HFFc6 (cell line): ENCODE results near the gene PSD2. TPM values are rescaled to one million over a fixed set of nuclear protein-coding genes. Genes with fewer than 3 reads are reported as not detected.

ENCODE experiments used
- DNase-seq: peaks from one replicate; pipeline ENCODE4 v3.0.0-alpha.2; 2018
- H3K27ac Mint-ChIP-seq: 2 replicates; pipeline ENCODE4 v1.8.0; 2020; ENCODE audit warnings: mild to moderate bottlenecking, mixed read lengths
- H3K27me3 Mint-ChIP-seq: 2 replicates; pipeline ENCODE4 v1.8.0; 2021; ENCODE audit warnings: mild to moderate bottlenecking, moderate library complexity, mixed read lengths; ENCODE audit not compliant: insufficient read depth
- H3K36me3 Mint-ChIP-seq: 2 replicates; pipeline ENCODE4 v1.8.0; 2021; ENCODE audit warnings: low read depth, mixed read lengths
- H3K4me1 Mint-ChIP-seq: 2 replicates; pipeline ENCODE4 v1.8.0; 2020; ENCODE audit warnings: low read depth, mixed read lengths
- H3K4me3 Mint-ChIP-seq: 2 replicates; pipeline ENCODE4 v1.8.0; 2020; ENCODE audit warnings: mild to moderate bottlenecking, moderate library complexity, mixed read lengths
- H3K9me3 Mint-ChIP-seq: 2 replicates; pipeline ENCODE4 v1.8.0; 2020; ENCODE audit warnings: mild to moderate bottlenecking, mixed read lengths
- CTCF ChIP-seq: fragments of 200-600 bp; sonication (generic); IDR thresholded peaks from 2 replicates; pipeline ENCODE4 v1.5.0; 2021; ENCODE audit warnings: antibody characterized with exemption, mild to moderate bottlenecking
- total RNA-seq, 6 experiments: library from RNA; stranded (reverse); fragmentation: NEBNext Ultra II Directional; extraction: Animal tissue kit (Norgen Biotek cat#: 25700); gene quantifications; 2 replicates in 1 of 6; 3 replicates in 5 of 6; pipeline ENCODE4 v1.2.3, GENCODE V29; 2021

PSD2 gene
- total RNA-seq, 6 experiments from 2014 or later, result 0.02 to 0.14 (median 0.07) TPM; not detected in 1

DNA sequence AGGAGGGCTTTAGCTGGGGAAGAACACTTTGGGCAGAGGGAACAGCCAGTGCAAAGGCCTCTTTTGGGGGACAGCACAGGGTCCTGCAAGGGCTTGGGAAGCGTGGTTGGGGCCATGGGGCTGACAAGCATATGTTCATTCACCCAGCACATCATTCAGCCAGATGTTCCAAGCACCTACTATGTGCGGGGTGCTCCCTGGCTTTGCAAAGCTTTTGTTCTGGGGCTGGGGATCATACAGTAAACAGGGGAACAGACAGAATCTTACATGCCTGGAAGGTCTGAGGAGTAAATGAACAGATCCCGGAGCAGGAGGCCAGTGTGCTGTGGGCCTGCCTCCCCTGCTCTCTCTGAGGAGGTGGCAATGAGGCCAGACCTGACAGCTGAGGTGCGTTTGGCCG is 16.7 kb downstream of the PSD2 start:
- Mint-ChIP-seq H3K4me1 (no peaks in the 10 kb centered on the region), H3K27ac (no peak overlapping the region), H3K9me3 (no peaks in the 10 kb centered on the region), H3K36me3 (no peaks in the 10 kb centered on the region), H3K4me3 (no peak overlapping the region), H3K27me3 (peaks cover 54% of the 10 kb centered on the region)
- TF ChIP-seq CTCF, result no peak
- DNase-seq, result no peak

GRCh38 chr5:139812836-139813805 is 17.5 kb downstream of the PSD2 start:
- Mint-ChIP-seq H3K27me3 (peaks cover 58% of the 10 kb centered on the region), H3K36me3 (no peaks in the 10 kb centered on the region), H3K4me1 (no peaks in the 10 kb centered on the region), H3K4me3 (no peak overlapping the region), H3K27ac (no peak overlapping the region), H3K9me3 (no peaks in the 10 kb centered on the region)
- no peak for DNase-seq
- no peak for TF ChIP-seq CTCF

DNA sequence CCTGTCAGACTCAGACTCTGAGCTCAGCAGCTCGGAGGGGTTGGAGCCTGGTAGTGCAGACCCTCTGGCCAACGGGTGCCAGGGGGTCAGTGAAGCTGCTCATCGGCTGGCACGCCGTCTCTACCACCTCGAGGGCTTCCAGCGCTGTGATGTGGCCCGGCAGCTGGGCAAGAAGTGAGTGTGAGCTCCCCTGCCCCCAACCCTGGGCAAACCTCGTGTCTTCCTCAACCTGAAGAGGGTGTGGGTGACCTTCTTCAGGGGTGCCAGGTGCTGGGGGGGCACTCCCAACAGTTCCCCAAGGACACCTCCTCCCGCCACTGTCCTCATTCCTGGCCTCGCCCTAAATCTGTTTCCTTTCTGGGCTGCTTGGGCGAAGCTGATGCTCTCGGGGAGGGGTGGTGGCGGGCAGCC is 18.6 kb downstream of the PSD2 start:
- no peak for DNase-seq
- Mint-ChIP-seq H3K4me1 (no peaks in the 10 kb centered on the region), H3K27ac (no peak overlapping the region), H3K27me3 (peaks cover 60% of the 10 kb centered on the region), H3K36me3 (peaks cover 5% of the 10 kb centered on the region; the same call in 1 of the 2 replicates), H3K4me3 (no peak overlapping the region), H3K9me3 (peaks cover 6% of the 10 kb centered on the region)
- no peak for TF ChIP-seq CTCF

GRCh38 chr5:139814704-139815280 is 19.2 kb downstream of the PSD2 start:
- Mint-ChIP-seq H3K4me1 (no peaks in the 10 kb centered on the region), H3K27ac (no peak overlapping the region), H3K36me3 (peaks cover 5% of the 10 kb centered on the region; the same call in 1 of the 2 replicates), H3K9me3 (peaks cover 10% of the 10 kb centered on the region), H3K27me3 (peaks cover 62% of the 10 kb centered on the region), H3K4me3 (no peak overlapping the region)
- no peak for TF ChIP-seq CTCF
- DNase-seq, result no peak

DNA sequence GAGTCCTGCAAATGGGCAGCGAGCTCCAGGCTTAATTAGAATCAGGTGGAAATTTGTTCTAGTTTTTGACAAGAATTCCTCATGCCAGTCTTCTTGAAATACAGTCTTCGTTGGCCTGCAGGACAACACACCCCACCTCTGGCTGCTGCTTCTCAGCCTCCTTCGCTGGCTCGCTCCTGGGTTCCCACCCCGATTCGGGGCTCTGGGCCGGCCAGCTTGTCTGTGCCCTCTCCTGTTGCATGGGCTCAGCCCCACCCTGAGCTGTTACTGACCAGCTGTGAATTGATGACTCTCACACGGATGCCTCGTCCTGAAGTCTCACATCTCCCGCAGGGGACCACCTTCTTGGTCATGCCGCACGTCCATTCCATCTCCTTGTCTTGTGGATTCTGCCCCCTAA is 21.0 kb downstream of the PSD2 start:
- Mint-ChIP-seq H3K27me3 (peaks cover 69% of the 10 kb centered on the region), H3K4me1 (no peaks in the 10 kb centered on the region), H3K27ac (no peak overlapping the region), H3K9me3 (peaks cover 10% of the 10 kb centered on the region), H3K36me3 (peaks cover 5% of the 10 kb centered on the region; the same call in 1 of the 2 replicates), H3K4me3 (no peak overlapping the region)
- no peak for DNase-seq
- TF ChIP-seq CTCF, result no peak
